VCaP (cell line): ENCODE measurements around the gene ATP6V1B1.
A peak's percentile ranks its signal among the peaks of the same experiment; 100 is the strongest.

Source experiments
- H3K27ac ChIP-seq: fragments of 450-650 bp; 2 replicates; pipeline ENCODE4 v1.5.1; 2017
- CTCF ChIP-seq: fragments of 450-650 bp; conservative IDR thresholded peaks from 2 replicates; pipeline ENCODE4 v1.5.1; 2017; ENCODE audit warnings: mild to moderate bottlenecking, moderate library complexity

Gene ATP6V1B1

GRCh38 chr2:70944111-70944690, 8.5 kb downstream of the ATP6V1B1 start:
- H3K27ac ChIP-seq = no peak overlapping the region
- TF ChIP-seq CTCF = no peak

- TF ChIP-seq CTCF = peak; percentile 83
- H3K27ac ChIP-seq = no peak overlapping the region
Observed at GRCh38 chr2:70946832-70947442, 11.2 kb downstream of the ATP6V1B1 start.

DNA sequence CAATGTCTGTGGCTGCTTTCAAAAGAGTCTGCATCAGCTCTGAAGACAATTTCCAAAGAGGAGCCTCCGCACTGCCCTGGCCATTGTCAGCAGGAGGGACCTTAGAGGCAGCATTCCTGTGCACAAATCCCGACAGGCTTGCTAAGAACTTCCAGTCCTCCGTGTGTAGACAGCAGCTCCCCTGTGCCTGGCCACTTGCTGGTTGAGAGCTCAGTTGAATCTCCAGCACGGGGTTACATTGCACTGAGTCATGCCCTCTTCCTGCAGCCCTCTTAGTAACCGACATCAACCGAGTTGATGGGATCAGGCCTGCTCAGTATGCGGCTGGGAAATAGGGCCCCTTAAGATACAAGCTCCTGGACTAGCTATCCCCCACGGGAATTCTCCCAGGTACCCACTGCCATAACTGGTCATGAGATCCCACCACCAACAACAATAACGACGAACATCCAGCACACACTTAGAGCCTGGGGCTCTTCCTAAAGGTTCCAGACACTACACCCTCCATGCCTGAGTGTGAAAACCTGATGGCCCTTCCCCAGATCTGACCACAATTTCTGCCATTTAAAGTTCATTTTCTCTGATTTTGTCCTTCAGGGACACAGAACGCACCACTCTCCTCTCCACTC, 12.0 kb downstream of the ATP6V1B1 start:
- TF ChIP-seq CTCF = no peak
- no peak overlapping the region for H3K27ac ChIP-seq

DNA sequence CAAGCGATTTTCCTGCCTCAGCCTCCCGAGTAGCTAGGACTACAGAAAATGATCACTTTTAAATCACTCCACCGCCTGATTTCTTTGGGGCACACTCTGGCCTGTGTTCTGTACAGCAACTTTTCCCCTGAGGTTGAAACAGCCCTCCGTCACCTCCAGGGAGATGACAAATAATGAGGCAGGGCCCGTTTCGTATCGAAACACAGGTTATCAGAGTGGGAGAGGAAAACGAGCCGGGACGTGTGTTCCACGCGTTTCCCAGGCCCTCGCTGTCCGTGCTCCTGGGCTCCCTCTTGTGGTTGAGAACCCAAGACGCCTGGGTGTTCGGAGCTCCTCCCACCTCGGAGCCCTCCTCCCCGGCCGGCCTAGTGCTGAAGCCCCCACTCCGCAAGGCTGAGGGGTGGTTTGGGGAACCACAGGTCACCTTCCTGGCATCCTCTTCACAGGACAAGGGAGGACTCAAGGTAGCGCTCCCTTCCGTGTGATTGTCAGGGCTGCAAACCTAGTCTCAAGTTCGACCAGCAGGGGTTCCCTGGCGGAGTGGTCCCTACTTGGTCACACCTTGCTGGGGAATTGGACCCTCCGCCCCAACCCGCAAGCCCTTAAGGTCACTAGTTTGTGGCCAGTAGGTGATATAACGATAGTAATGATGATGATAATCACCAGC, 12.8 kb downstream of the ATP6V1B1 start:
- peak; percentile 93 for TF ChIP-seq CTCF
- H3K27ac ChIP-seq = no peak overlapping the region

DNA sequence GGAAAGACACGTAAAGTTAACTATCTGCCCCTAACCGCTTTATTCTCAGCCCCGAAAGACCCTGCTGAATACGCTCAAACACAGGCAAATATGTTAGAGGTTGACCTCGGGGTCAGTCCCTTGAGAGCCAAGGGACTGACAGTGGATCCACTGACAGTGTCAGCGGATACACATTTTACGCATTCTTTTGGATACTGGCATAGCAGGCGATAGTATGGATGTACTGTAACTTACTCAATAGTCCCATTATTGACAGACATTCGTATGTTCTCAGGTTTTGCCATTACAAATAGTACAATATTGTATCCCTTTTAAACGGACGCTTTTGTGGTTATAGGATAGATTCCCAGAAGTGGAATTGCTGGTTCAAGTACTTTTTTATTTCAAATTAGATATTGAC, 13.4 kb downstream of the ATP6V1B1 start:
- TF ChIP-seq CTCF = no peak
- no peak overlapping the region for H3K27ac ChIP-seq

GRCh38 chr2:70954886-70955285, 19.2 kb downstream of the ATP6V1B1 start:
- TF ChIP-seq CTCF = no peak
- H3K27ac ChIP-seq = no peak overlapping the region

DNA sequence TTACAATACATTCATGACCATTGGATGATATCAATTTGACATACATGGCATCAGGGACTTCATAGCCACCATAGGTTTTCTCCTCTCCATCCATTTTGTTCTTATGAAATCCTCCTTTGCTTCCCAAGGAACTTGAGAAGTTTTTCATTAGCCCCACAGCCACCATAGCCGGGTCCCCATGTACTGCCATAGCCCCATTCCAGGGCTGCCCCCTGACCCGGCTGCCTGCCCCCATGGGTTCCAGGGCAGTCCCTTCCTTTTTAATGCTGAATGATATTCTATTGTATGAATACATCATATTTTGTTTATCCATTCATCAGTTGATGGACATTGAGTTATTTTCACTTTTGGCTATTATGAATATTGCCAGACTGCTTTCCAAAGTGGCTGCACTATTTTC, 20.4 kb downstream of the ATP6V1B1 start:
- TF ChIP-seq CTCF = no peak
- no peak overlapping the region for H3K27ac ChIP-seq
